PC-9 (cell line): ENCODE results near the gene KLHL8. TPM values are rescaled to one million over a fixed set of nuclear protein-coding genes. Genes with fewer than 3 reads are reported as not detected.

Experiments used
- BruUV-seq: library from RNA; stranded (reverse); fragments of 400-500 nt; replicated peaks from 2 replicates; lab custom pipeline; 2021; lab: Mats Ljungman, UMichigan
- CTCF ChIA-PET: fragments of 300-600 bp; sonication (Branson Sonifier 250); formaldehyde crosslinking; loops from one replicate; lab custom pipeline; 2022; ENCODE audit warnings: antibody characterized with exemption; lab: Charles Lee
- POLR2A ChIA-PET: fragments of 300-600 bp; sonication (Branson Sonifier 250); formaldehyde crosslinking; loops from one replicate; lab custom pipeline; 2022; ENCODE audit warnings: antibody characterized with exemption; ENCODE audit not compliant: unreplicated experiment; lab: Charles Lee
- DNase-seq, 2 experiments: peaks; one replicate each; pipeline versions ENCODE4 v3.0.0 to v3.0.0-alpha.2; 2015 to 2022; ENCODE audit warnings: mixed read lengths in 1 of 2
- H2AFZ ChIP-seq: fragments of 200-600 bp; sonication (generic); 2 replicates; pipeline ENCODE4 v1.8.1; 2017; ENCODE audit warnings: antibody characterized with exemption
- H3F3A ChIP-seq: fragments of 200-600 bp; sonication (generic); 2 replicates; pipeline ENCODE4 v1.8.1; 2017; ENCODE audit warnings: antibody characterized with exemption, mild to moderate bottlenecking, low read depth; ENCODE audit not compliant: insufficient read depth
- H3K27ac ChIP-seq: fragments of 200-600 bp; sonication (generic); 2 replicates; pipeline ENCODE4 v1.6.1; 2016; ENCODE audit warnings: mixed run types
- H3K27me3 ChIP-seq: fragments of 200-600 bp; sonication (generic); 2 replicates; pipeline ENCODE4 v1.6.1; 2016; ENCODE audit warnings: low read depth, mixed run types; ENCODE audit not compliant: insufficient read depth
- H3K36me3 ChIP-seq: fragments of 200-600 bp; sonication (generic); 2 replicates; pipeline ENCODE4 v1.6.1; 2016; ENCODE audit warnings: low read depth, mixed run types
- H3K4me1 ChIP-seq: fragments of 200-600 bp; sonication (generic); replicated peaks from 2 replicates; pipeline ENCODE4 v1.6.1; 2016; ENCODE audit warnings: mixed run types; ENCODE audit not compliant: insufficient read depth
- H3K4me2 ChIP-seq: fragments of 200-600 bp; sonication (generic); 2 replicates; pipeline ENCODE4 v1.6.1; 2017; ENCODE audit warnings: mixed run types
- H3K4me3 ChIP-seq: fragments of 200-600 bp; sonication (generic); 2 replicates; pipeline ENCODE4 v1.6.1; 2016; ENCODE audit warnings: mixed run types
- H3K79me2 ChIP-seq: fragments of 200-600 bp; sonication (generic); 2 replicates; pipeline ENCODE4 v1.6.1; 2017; ENCODE audit warnings: low read depth, mixed run types
- H3K9me2 ChIP-seq: fragments of 200-600 bp; sonication (generic); 2 replicates; pipeline ENCODE4 v1.8.1; 2017; ENCODE audit warnings: mild to moderate bottlenecking; ENCODE audit not compliant: insufficient read depth
- H3K9me3 ChIP-seq: fragments of 200-600 bp; sonication (generic); 2 replicates; pipeline ENCODE4 v1.8.1; 2016; ENCODE audit warnings: low read depth; ENCODE audit not compliant: insufficient read depth
- H4K20me1 ChIP-seq: fragments of 200-600 bp; sonication (generic); 2 replicates; pipeline ENCODE4 v1.8.1; 2017; ENCODE audit not compliant: insufficient read depth
- EZH2 ChIP-seq: fragments of 200-600 bp; sonication (generic); IDR thresholded peaks from 2 replicates; pipeline ENCODE4 v1.8.0; 2017; ENCODE audit warnings: antibody characterized with exemption, low read depth
- intact Hi-C: fragments of 100-400 bp; cut with micrococcal nuclease; formaldehyde crosslinking; loops from one replicate; pipeline ENCODE4 v1.10.0; 2022; ENCODE audit not compliant: unreplicated experiment
- total RNA-seq: library from RNA; stranded (reverse); gene quantifications from 2 replicates; pipeline ENCODE4 v1.2.3, GENCODE V29; 2021
- TF ChIP-seq, protein P1 (sequence below): fragments of 200-600 bp; sonication (generic); conservative IDR thresholded peaks from 2 replicates; pipeline ENCODE4 v1.6.1; 2017; ENCODE audit warnings: mixed run types, antibody characterized with exemption, mild to moderate bottlenecking, moderate library complexity

Gene KLHL8
- total RNA-seq, 1 experiment from 2014 or later = 8.5 TPM

DNA sequence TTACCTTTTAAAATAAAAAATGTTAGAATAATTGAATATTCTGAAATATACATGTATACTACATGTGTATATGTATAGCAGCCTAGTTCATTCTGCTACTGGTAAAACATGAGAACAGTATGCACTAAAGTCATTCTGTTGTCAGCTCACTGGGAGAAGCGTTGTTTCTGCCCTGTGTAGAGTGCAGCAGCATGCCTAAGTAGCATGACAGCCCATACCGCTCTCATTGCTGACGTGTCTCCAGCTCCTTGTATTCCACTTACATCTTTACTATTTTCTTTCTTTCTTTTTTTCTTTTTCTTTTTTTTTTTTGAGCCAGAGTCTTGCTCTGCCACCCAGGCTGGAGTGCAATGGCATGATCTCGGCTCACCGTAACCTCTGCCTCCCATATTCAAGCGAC is 90.7 kb downstream of the KLHL8 start:
- no peaks in the 10 kb centered on the region for H3K9me3 ChIP-seq
- BruUV-seq = no TSS peak
- no peaks in the 10 kb centered on the region for H3F3A ChIP-seq
- no peaks in the 10 kb centered on the region for H3K27me3 ChIP-seq
- no peaks in the 10 kb centered on the region for H3K9me2 ChIP-seq
- no peaks in the 10 kb centered on the region for H3K79me2 ChIP-seq
- TF ChIP-seq, protein P1, sequence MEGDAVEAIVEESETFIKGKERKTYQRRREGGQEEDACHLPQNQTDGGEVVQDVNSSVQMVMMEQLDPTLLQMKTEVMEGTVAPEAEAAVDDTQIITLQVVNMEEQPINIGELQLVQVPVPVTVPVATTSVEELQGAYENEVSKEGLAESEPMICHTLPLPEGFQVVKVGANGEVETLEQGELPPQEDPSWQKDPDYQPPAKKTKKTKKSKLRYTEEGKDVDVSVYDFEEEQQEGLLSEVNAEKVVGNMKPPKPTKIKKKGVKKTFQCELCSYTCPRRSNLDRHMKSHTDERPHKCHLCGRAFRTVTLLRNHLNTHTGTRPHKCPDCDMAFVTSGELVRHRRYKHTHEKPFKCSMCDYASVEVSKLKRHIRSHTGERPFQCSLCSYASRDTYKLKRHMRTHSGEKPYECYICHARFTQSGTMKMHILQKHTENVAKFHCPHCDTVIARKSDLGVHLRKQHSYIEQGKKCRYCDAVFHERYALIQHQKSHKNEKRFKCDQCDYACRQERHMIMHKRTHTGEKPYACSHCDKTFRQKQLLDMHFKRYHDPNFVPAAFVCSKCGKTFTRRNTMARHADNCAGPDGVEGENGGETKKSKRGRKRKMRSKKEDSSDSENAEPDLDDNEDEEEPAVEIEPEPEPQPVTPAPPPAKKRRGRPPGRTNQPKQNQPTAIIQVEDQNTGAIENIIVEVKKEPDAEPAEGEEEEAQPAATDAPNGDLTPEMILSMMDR = no peak
- no peak for TF ChIP-seq EZH2
- H4K20me1 ChIP-seq = no peaks in the 10 kb centered on the region
- ChIA-PET POLR2A (no interaction called here), CTCF (interaction anchor here (0.6 kb wide), 2 partner anchors 222 to 450 kb away, joined by 3 to 5 read pairs; no protein-coding TSS in a partner anchor)
- no peak overlapping the region for H2AFZ ChIP-seq
- no peaks in the 10 kb centered on the region for H3K4me1 ChIP-seq
- DNase-seq = no peak
- H3K27ac ChIP-seq = no peak overlapping the region
- intact Hi-C loops = no loop called here
- no peaks in the 10 kb centered on the region for H3K36me3 ChIP-seq
- H3K4me2 ChIP-seq = no peak overlapping the region
- no peak overlapping the region for H3K4me3 ChIP-seq

DNA sequence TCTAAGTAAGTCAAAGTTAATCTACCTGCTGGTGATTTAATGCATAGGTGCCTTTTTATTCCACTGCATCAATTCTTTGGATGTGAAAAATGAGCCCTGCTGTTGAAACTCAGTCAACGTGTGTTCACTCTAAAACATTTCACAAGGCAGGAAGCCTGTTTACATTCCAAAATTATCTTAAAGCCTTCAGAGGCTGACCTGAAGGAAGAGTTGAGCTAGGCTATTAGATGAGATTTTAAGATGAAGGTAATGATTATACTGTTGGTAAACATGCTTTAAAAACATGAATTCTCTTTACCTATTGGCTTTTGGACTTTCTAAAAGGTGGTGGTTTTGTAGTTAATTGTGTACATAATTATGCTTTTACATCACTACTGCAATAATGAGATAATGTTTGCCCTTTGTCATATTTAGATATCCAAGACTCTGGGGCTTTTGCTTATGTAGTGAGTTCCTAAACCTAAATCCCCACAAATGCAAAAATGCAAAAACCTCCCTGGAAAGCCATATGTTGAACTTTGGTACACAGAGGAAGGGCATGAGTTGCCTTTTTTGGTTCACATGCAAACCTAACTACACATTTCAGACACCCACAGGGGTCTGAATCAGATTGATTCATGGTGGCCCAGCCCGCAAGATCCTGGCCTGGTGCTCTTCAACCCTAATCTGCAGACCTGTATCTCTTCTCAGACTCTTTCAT is 92.3 kb downstream of the KLHL8 start:
- H3K27me3 ChIP-seq = no peaks in the 10 kb centered on the region
- ChIA-PET CTCF (no interaction called here), POLR2A (no interaction called here)
- no peak overlapping the region for H3K4me2 ChIP-seq
- H3K4me1 ChIP-seq = no peaks in the 10 kb centered on the region
- TF ChIP-seq EZH2 = no peak
- TF ChIP-seq, protein P1 = no peak
- no peak overlapping the region for H3K27ac ChIP-seq
- no peak overlapping the region for H2AFZ ChIP-seq
- no peak for DNase-seq
- no peaks in the 10 kb centered on the region for H3K79me2 ChIP-seq
- H3K4me3 ChIP-seq = no peak overlapping the region
- H3F3A ChIP-seq = no peaks in the 10 kb centered on the region
- intact Hi-C loops = no loop called here
- no peaks in the 10 kb centered on the region for H3K9me2 ChIP-seq
- BruUV-seq = no TSS peak
- H4K20me1 ChIP-seq = no peaks in the 10 kb centered on the region
- no peaks in the 10 kb centered on the region for H3K9me3 ChIP-seq
- no peaks in the 10 kb centered on the region for H3K36me3 ChIP-seq

DNA sequence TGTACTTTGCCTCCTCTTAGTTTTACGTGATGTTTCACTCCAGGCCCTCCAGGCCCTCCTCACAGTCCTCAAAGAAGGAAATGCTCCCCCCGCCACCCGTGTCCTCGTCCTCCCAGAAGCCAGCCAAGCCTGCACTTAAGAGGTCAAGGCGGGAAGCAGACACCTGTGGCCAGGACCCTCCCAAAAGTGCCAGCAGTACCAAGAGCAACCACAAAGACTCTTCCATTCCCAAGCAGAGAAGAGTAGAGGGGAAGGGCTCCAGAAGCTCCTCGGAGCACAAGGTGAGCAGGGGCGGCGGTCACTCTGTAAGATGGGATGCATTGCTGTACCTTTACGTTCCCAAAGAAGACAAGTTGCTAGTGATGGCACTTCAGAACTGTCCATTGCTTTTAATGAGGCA is 94.4 kb downstream of the KLHL8 start:
- no peak for DNase-seq
- Histone ChIP-seq H3K9me2 (no peaks in the 10 kb centered on the region), H3K4me1 (no peaks in the 10 kb centered on the region), H3K79me2 (no peaks in the 10 kb centered on the region), H3K27me3 (no peaks in the 10 kb centered on the region), H3K4me2 (no peak overlapping the region), H2AFZ (no peak overlapping the region), H3F3A (no peaks in the 10 kb centered on the region), H3K27ac (no peak overlapping the region), H3K36me3 (no peaks in the 10 kb centered on the region), H3K9me3 (no peaks in the 10 kb centered on the region), H3K4me3 (no peak overlapping the region), H4K20me1 (no peaks in the 10 kb centered on the region)
- no TSS peak for BruUV-seq
- POLR2A ChIA-PET = no interaction called here
- intact Hi-C loops = no loop called here
- CTCF ChIA-PET = no interaction called here
- TF ChIP-seq EZH2 = no peak
- TF ChIP-seq, protein P1 = no peak
